Measurements from ENCODE around the gene EIF4B. TPM values are rescaled to one million over a fixed set of nuclear protein-coding genes. Genes with fewer than 3 reads are reported as not detected.
A peak's percentile ranks its signal among the peaks of the same experiment; 100 is the strongest.

The EIF4B gene
- total RNA-seq, 1 donor: 1,510 TPM

GRCh38 chr12:53078425-53079225 is 72.4 kb downstream of the EIF4B start:
- Histone ChIP-seq H3K4me3 (ENCODE audit: low read length) (peak overlapping the region; percentile 62), H3K9me3 (ENCODE audit: low read depth, low read length) (no peaks in the 10 kb centered on the region), H3K4me1 (ENCODE audit: insufficient read depth, low read length) (peaks cover 25% of the 10 kb centered on the region), H3K27me3 (ENCODE audit: insufficient read depth, low read length) (no peaks in the 10 kb centered on the region)

- Histone ChIP-seq H3K27me3 (ENCODE audit: insufficient read depth, low read length) (no peaks in the 10 kb centered on the region), H3K4me3 (ENCODE audit: low read length) (peak within 1 kb of the TSS; percentile 62), H3K4me1 (ENCODE audit: insufficient read depth, low read length) (peaks cover 21% of the 10 kb centered on the region), H3K9me3 (ENCODE audit: low read depth, low read length) (no peaks in the 10 kb centered on the region)
Observed at GRCh38 chr12:53079226-53080117, 73.2 kb downstream of the EIF4B start, which contains the start of gene SPRYD3. SPRYD3 (minus strand) TSS chr12:53079390; CDS start chr12:53079333, 57 bp downstream.

DNA sequence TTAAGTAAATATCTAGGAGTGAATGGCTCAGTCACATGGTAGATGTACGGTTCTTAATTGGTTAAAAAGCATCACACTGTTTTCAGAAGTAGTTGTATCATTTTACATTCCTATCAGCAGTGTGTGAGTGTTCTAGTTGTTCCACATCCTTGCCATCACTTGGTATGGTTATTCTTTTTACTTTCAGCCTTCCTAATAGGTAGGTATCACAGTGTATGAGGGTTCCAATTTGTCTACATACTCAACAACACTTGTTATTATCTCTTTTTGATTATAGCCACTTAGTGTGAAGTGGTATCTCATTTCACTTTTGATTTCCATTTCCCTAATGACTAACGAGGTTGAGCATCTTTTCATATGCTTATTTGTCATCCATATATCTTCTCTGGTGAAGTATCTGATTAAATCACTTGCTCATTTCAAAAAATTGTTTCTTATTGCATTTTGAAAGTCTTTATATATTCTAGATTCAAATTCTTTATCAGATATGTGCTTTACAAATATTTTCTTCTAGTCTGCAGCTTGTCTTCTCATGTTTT is 76.5 kb downstream of the EIF4B start:
- Histone ChIP-seq H3K4me1 (ENCODE audit: insufficient read depth, low read length) (peaks cover 17% of the 10 kb centered on the region), H3K27me3 (ENCODE audit: insufficient read depth, low read length) (no peaks in the 10 kb centered on the region), H3K4me3 (ENCODE audit: low read length) (no peak overlapping the region), H3K9me3 (ENCODE audit: low read depth, low read length) (no peaks in the 10 kb centered on the region)

GRCh38 chr12:53086361-53086760 is 80.1 kb downstream of the EIF4B start:
- H3K4me1 ChIP-seq (ENCODE audit: insufficient read depth, low read length): no peaks in the 10 kb centered on the region

DNA sequence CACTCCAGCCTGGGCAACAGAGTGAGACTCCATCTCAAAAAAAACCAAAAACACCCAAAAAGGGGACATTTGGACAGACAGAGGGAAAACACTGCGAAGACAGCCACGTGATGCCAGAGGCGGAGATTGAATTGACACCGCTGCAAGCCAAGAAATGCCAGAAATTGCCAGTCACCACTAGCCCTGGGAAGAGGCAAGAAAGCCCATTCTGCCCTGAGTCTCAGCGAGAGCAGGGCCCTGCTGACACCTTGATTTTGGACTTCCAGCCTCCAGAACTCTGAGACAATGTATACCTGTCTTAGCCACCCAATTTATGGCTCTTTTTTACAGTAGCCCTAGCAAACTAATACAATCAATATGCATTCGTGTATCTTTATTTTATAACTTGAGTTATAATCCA is 83.8 kb downstream of the EIF4B start:
- H3K9me3 ChIP-seq (ENCODE audit: low read depth, low read length): no peaks in the 10 kb centered on the region
- H3K4me3 ChIP-seq (ENCODE audit: low read length): no peak overlapping the region
- H3K4me1 ChIP-seq (ENCODE audit: insufficient read depth, low read length): peaks cover 10% of the 10 kb centered on the region
- no peaks in the 10 kb centered on the region for H3K27me3 ChIP-seq (ENCODE audit: insufficient read depth, low read length)

More at GRCh38 chr12:53086361-53086760, 80.1 kb downstream of the EIF4B start:
- no peak overlapping the region for H3K4me3 ChIP-seq (ENCODE audit: low read length)
- no peaks in the 10 kb centered on the region for H3K9me3 ChIP-seq (ENCODE audit: low read depth, low read length)
- no peaks in the 10 kb centered on the region for H3K27me3 ChIP-seq (ENCODE audit: insufficient read depth, low read length)

DNA sequence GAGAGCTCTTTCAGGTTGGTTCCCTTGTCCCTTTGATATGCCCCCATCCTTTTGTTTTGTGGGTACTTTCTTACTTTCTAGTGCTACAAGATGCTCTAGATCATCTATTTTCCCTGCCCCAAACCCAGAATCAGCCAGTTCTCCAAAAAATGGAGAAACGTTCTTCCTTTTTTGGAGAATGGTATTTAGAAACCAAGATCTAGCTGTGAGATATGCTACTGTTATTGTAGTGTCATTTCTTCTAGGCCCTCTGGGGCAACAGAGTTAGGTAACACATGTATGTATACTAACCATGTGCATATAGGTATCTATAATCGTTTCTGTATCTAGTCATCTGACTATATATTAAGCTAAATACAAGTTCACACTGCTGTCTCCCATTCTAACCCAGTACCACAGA is 84.3 kb downstream of the EIF4B start:
- H3K9me3 ChIP-seq (ENCODE audit: low read depth, low read length): no peaks in the 10 kb centered on the region
- peaks cover 10% of the 10 kb centered on the region for H3K4me1 ChIP-seq (ENCODE audit: insufficient read depth, low read length)
- H3K27me3 ChIP-seq (ENCODE audit: insufficient read depth, low read length): no peaks in the 10 kb centered on the region
- no peak overlapping the region for H3K4me3 ChIP-seq (ENCODE audit: low read length)

GRCh38 chr12:53091756-53092155 is 85.5 kb downstream of the EIF4B start:
- H3K4me1 ChIP-seq (ENCODE audit: insufficient read depth, low read length): peaks cover 21% of the 10 kb centered on the region
- no peaks in the 10 kb centered on the region for H3K9me3 ChIP-seq (ENCODE audit: low read depth, low read length)
- no peak overlapping the region for H3K4me3 ChIP-seq (ENCODE audit: low read length)
- no peaks in the 10 kb centered on the region for H3K27me3 ChIP-seq (ENCODE audit: insufficient read depth, low read length)

Other genes starting within 250 kb of the EIF4B start
- gene KRT76, start 229.1 kb upstream of the EIF4B start, total RNA-seq: not detected
- not detected for gene KRT3, start 210.3 kb upstream of the EIF4B start, total RNA-seq
- gene KRT4, start 192.3 kb upstream of the EIF4B start, total RNA-seq: not detected
- gene KRT79, start 172.1 kb upstream of the EIF4B start, total RNA-seq: not detected
- gene KRT78, start 157.5 kb upstream of the EIF4B start, total RNA-seq: not detected
- gene KRT8, start 101.4 kb upstream of the EIF4B start, total RNA-seq: 0.31 TPM
- 3.8 TPM for gene KRT18, start 57.3 kb upstream of the EIF4B start, total RNA-seq
- gene TNS2, start 43.6 kb downstream of the EIF4B start, total RNA-seq: 0.21 TPM
- gene SPRYD3, start 72.9 kb downstream of the EIF4B start, total RNA-seq: 9.4 TPM
- gene IGFBP6, start 91.2 kb downstream of the EIF4B start, total RNA-seq: not detected
- 0.21 TPM for gene SOAT2, start 97.0 kb downstream of the EIF4B start, total RNA-seq
- 15.2 TPM for gene ZNF740, start 174.3 kb downstream of the EIF4B start, total RNA-seq
- 11.3 TPM for gene CSAD, start 174.5 kb downstream of the EIF4B start, total RNA-seq
- 49.8 TPM for gene ITGB7, start 200.8 kb downstream of the EIF4B start, total RNA-seq
- gene RARG, start 225.8 kb downstream of the EIF4B start, total RNA-seq: 6.6 TPM